A673 (cell line): ENCODE results near the gene PFKP.

ENCODE experiments used
- CTCF ChIP-seq: fragments of 300-800, 200-600 bp; sonication (generic); conservative IDR thresholded peaks from 2 replicates; pipeline ENCODE4 v1.5.1; 2017; ENCODE audit warnings: low read depth, mild to moderate bottlenecking, antibody characterized with exemption, low read length, moderate library complexity, mixed read lengths
- EZH2 ChIP-seq: fragments of 200-600 bp; sonication (generic); IDR thresholded peaks from 2 replicates; pipeline ENCODE4 v1.6.1; 2017; ENCODE audit warnings: borderline replicate concordance, low read depth, mild to moderate bottlenecking, mixed read lengths, antibody characterized with exemption, low read length; ENCODE audit not compliant: poor library complexity, severe bottlenecking

GRCh38 chr10:3122034-3122433, 54.7 kb downstream of the PFKP start:
- no peak for TF ChIP-seq CTCF
- TF ChIP-seq EZH2 = no peak
